MV-4-11 (cell line): Measurements from ENCODE around the gene SYT9.
"Not testable (repeated sequence)": the region's sequence is repeated elsewhere in the genome, so short reads cannot be mapped to it uniquely, and the experiment has no call there.

Source experiments
- DNase-seq: peaks from one replicate; lab custom pipeline; 2025; lab: John Stamatoyannopoulos, UW

SYT9 gene

DNA sequence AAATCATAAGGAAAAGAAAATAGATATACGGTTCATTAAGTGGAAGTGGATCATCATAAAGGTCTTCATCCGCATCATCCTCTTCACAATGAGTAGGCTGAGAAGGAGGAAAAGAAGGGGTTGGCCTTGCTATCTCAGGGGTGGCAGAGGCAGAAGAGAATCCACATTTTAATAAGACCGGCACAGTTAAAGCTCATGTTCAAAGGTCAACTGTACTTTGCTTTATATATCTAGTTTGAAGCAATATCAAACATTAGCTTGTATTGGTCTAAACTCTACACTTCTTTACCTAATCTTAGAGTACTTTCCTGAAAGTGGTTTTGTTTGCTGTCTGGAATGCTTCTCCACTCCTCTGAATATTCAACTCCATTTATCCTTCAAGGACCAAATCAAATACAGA is 256.4 kb downstream of the SYT9 start:
- DNase-seq, result no peak

DNA sequence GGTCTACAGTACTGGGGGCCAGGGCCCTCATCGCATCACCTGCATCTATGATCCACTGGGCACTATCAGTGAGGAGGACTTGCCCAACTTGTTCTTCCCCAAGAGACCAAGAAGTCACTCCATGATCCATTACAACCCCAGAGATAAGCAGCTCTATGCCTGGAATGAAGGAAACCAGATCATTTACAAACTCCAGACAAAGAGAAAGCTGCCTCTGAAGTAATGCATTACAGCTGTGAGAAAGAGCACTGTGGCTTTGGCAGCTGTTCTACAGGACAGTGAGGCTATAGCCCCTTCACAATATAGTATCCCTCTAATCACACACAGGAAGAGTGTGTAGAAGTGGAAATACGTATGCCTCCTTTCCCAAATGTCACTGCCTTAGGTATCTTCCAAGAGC is 258.3 kb downstream of the SYT9 start:
- DNase-seq, result no peak

DNA sequence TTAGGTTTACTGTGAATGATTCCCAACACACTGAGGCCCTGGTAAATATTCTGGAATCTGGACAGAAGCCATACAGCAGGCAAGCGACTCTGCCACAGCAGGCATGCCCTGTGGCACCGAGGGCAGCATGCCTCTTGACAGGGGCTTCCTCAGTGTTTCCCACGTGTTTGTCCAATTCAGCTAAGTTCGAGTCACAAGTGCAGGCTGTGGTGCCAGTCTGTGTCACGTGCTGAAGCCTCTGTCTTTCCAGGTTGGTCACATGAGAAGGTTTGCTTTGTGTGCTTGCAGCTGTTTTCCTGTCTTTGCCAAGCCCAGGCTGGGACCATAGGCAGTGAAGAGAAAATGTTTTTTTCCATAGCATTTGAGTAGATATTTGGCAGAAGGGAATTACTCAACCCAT is 259.7 kb downstream of the SYT9 start:
- no peak for DNase-seq

DNA sequence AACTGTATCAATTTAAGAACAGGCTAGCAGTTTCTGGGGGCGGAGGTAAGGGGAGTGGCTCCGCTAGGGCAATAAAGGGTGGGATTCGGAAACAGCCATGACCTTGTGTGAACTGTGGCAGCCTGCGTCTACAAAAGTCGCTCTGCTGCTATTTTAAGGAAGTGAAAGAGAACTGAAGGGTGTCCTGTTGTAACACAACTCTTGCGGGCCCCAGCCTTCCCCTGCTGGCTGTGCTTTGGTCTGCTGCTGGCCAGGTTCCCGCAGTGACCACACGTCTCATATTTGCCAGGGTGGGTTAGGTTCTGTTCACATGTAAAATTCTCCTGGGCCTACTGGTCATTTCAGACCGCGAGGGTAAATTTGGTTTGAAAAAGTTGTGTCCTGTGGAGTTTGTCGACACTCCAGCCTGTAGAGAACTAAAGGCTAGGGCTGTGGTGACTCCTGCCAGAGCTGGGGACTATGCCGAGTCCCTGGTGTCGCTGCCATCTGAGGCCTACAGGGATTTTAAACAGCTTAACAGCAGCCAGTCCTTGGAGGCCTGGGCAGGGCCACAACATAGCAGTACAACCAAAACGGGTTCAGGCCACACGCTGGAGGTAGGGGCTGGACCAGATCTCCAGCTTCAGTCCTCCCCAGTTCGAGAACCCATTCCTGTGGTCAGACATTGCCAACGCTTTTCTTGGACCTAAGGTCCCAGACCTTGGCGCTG is 261.0 kb downstream of the SYT9 start:
- peak; percentile 94 for DNase-seq

DNA sequence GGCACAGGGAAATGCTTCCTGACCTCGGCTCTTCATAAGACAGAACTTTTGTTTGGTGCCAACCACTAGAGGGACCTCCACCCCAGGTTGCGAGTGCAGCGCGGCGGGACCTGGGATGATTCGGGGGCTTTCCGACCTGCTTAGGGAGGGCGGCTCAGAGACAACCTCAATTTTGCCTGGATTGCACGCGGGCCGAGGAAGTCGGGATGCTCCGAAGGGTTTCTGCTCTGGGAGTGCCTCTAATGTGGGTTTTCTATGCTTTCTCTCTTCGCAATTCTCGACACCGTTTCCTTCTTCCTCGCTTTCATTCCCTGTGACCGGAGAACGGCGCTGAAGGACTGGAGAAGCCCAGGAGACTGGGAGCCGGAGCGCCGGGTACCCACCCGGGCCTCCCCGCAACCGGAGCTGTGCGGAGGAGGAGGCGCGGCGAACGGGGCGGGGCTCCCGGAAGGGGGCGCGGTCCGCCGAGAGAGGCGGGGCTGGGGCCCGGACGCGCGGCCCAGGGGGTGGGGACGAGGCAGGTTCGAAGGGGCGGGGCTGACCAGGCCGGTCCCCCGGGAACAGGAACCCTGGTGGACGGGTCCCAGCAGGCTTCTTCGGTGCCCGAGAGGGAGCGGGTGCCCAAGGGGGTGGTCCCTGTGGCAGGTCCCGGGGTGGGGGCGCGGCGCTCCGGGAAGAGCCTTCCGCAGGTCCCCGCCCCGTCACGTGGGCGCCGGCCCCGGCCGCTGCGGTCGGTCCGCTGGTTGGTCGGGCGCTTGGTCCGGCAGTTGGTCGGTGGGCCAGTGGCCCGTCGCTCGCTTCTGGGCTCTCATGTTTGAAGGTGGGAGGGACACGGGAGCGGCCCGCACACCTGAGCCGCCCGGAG is 261.8 kb downstream of the SYT9 start, which contains the start of gene PPFIBP2:
PPFIBP2 (plus strand) TSS at position 766 of the 865 bp plus-strand sequence. CDS start 35,477 bp downstream, outside the sequence.
- DNase-seq, result peak; percentile 67

DNA sequence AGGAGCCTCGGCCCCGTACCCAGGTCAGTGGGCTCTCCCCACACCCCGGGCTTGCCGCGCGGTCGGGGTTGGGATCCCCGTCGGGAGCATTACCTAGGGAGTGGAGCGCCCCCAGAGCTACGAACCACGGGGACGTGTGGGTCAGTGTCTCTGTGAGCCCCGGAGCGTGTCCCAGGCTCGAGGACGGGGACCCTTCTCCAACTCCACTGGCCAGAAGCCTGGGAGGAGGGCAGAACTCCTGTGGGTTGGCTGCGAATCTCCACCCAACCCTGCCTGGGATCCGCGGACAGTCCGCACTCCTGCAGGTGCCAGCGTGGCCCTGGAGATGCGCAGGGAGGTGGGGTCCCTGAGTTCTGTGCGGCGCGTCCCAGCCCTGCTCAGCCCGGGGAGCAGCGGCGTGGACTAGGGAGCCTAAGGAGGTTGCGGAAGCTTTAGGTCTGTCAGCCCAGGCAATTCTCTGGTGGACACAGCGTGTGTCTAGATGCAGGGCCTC is 262.4 kb downstream of the SYT9 start:
- DNase-seq, result no peak

DNA sequence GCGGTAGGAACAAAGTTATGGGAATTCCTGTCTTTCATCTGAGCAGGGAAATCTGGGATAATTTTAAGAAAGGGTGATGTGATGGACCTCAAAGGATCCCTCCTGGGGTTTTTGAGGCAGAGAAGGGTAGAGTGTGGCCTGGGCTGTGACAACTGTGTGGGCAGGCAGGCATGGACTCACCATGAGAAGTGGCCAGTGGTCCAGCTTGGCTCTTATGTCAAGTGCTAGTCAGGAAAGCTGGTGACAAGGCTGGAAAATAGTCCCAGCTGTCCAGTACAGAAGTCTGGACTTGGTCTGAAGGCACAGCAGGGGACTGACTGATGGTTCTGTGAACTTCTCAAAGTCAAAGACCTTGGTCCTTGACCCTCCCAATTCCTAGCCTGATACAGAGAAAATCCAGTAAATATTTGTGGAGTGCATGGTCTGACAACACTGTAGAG is 263.8 kb downstream of the SYT9 start:
- DNase-seq, result no peak

DNA sequence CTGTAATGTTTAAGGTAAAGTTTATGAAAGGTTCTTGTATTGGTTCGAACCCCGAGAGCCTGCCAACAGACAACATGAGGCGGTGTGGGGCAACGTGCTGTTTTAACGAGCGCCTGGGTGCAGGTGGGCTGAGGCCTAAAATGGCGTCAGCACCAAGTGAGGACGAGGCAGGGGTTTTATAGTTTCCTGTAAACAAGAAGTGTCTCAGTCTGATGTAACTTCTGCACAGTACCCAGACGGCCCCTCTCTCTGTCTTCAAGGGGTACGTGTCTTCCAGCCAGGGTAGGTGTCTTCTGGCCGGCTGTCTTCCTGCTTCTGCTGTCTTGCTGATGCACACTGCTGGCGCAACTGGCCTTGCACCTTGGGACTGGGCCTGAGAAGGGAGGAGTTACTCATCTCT is 264.8 kb downstream of the SYT9 start:
- no peak for DNase-seq

DNA sequence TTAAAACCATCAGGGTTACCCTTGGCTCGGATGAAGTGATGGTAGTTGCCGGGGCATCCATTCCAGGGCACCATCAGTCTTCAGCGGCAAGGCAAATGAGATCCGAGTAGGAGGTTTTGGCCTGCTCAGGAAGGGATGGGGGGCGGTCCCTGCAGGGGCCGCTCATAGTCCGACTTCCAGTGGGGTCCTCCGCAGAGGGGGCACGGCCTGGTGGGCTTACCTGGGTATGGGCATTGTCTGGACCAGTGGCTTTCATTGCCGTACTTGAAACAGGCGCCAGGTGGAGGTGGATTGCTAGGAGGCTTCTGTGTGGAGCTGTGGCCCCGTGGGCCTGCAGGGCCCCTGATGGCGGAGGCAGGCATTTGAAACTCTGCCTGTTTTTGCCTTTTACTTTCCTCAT is 266.0 kb downstream of the SYT9 start:
- DNase-seq, result not testable (repeated sequence)
